IMR-90 (cell line): ENCODE results near the gene FBRS.
A peak's percentile ranks its signal among the peaks of the same experiment; 100 is the strongest.

Experiments used
- BHLHE40 ChIP-seq: fragments of 150-350 bp; IDR thresholded peaks from 2 replicates; pipeline ENCODE4 v1.6.1; 2016; ENCODE audit warnings: mild to moderate bottlenecking, low read depth, low read length
- CHD1 ChIP-seq: IDR thresholded peaks from 2 replicates; pipeline ENCODE4 v1.6.1; 2012; ENCODE audit warnings: low read depth, low read length, improper control_type of control experiment
- CTCF ChIP-seq: conservative IDR thresholded peaks from 2 replicates; pipeline ENCODE4 v1.5.1; 2012; ENCODE audit warnings: mild to moderate bottlenecking, low read depth, low read length, improper control_type of control experiment
- FOS ChIP-seq: fragments of 150-350 bp; IDR thresholded peaks from 2 replicates; pipeline ENCODE4 v1.6.1; 2016; ENCODE audit warnings: low read depth, low read length
- POLR2A ChIP-seq: IDR thresholded peaks from 2 replicates; pipeline ENCODE4 v1.6.1; 2012; ENCODE audit warnings: mild to moderate bottlenecking, low read depth, low read length
- RAD21 ChIP-seq: IDR thresholded peaks from 2 replicates; pipeline ENCODE4 v1.6.1; 2012; ENCODE audit warnings: low read length, improper control_type of control experiment
- RCOR1 ChIP-seq: IDR thresholded peaks from 2 replicates; pipeline ENCODE4 v1.6.1; 2012; ENCODE audit warnings: mild to moderate bottlenecking, low read length, improper control_type of control experiment; ENCODE audit not compliant: insufficient replicate concordance
- RFX5 ChIP-seq: IDR thresholded peaks from 2 replicates; pipeline ENCODE4 v1.8.0; 2012; ENCODE audit warnings: low read depth, mild to moderate bottlenecking, low read length, moderate library complexity
- SMC3 ChIP-seq: fragments of 150-350 bp; IDR thresholded peaks from 2 replicates; pipeline ENCODE4 v1.6.1; 2016; ENCODE audit warnings: low read depth, mild to moderate bottlenecking, antibody characterized with exemption, low read length, moderate library complexity
- USF2 ChIP-seq: fragments of 150-350 bp; IDR thresholded peaks from 2 replicates; pipeline ENCODE4 v1.6.1; 2017; ENCODE audit warnings: mild to moderate bottlenecking, antibody characterized with exemption, low read length, low read depth

GRCh38 chr16:30658731-30659506, 688 bp downstream of the FBRS start:
- 0 out of 2 replicates have a peak, but pooled peaks have one; percentile 23 for TF ChIP-seq CTCF
- TF ChIP-seq RCOR1, result no peak
- TF ChIP-seq POLR2A, result 0 out of 2 replicates have a peak, but pooled peaks have one; percentile 15
- TF ChIP-seq CHD1, result no peak; the same call in 1 of the 2 replicates
- TF ChIP-seq RFX5, result no peak
- no peak for TF ChIP-seq RAD21
- no peak for TF ChIP-seq USF2
- TF ChIP-seq SMC3, result no peak
- no peak for TF ChIP-seq FOS
- TF ChIP-seq BHLHE40, result no peak
